ENCODE data around the gene LYPD4.

DNA sequence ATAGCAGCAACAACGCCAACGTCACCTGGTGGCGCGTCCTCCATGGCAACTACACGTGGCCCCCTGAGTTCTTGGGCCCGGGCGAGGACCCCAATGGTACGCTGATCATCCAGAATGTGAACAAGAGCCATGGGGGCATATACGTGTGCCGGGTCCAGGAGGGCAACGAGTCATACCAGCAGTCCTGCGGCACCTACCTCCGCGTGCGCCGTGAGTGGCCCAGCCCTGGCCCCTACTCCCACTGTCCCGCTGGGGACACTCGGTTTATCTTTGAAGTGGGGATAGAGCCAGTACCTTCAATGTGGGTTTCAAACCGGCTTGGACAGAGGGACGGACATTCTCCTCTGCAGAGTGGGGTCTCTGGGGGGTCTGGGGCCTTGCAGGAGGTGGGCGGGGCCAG lies 34.6 kb upstream of the LYPD4 start:
- TF ChIP-seq CTCF (IDR thresholded peaks at IDR 0.05; ENCODE audit: low read length), result no peak
- no peak for TF ChIP-seq EZH2phosphoT487 (IDR thresholded peaks at IDR 0.05; ENCODE audit: low read length)
- TF ChIP-seq EZH2 (optimal IDR thresholded peaks at IDR 0.05; ENCODE audit: low read depth, low read length), result no peak
